Panc1 (cell line): ENCODE data around the gene RSAD2. TPM values are rescaled to one million over a fixed set of nuclear protein-coding genes. Genes with fewer than 3 reads are reported as not detected.

Experiments
- ATAC-seq: fragments of 200-7000 bp; cut with Tn5 transposase; 2 replicates; pipeline ENCODE4 v1.9.1; 2020; ENCODE audit warnings: mild to moderate bottlenecking, moderate library complexity
- BruUV-seq: library from RNA; stranded (reverse); fragments of 400-500 nt; replicated peaks from 2 replicates; lab custom pipeline; 2021; lab: Mats Ljungman, UMichigan
- CTCF ChIA-PET: fragments of 300-600 bp; sonication (Branson Sonifier 250); formaldehyde crosslinking; loops from one replicate; lab custom pipeline; 2022; ENCODE audit warnings: antibody characterized with exemption; lab: Charles Lee
- POLR2A ChIA-PET: fragments of 300-600 bp; sonication (Branson Sonifier 250); formaldehyde crosslinking; loops from one replicate; lab custom pipeline; 2022; ENCODE audit warnings: antibody characterized with exemption; lab: Charles Lee
- DNase-seq: peaks from one replicate; pipeline ENCODE4 v3.0.0-alpha.2; 2010; ENCODE audit warnings: low read depth, low spot score
- H3K27ac ChIP-seq: 2 replicates; pipeline ENCODE4 v1.5.1; 2011; ENCODE audit warnings: mild to moderate bottlenecking, low read length, inconsistent platforms
- H3K27me3 ChIP-seq: fragments of 200-500 bp; sonication (Bioruptor generic); 2 replicates; pipeline ENCODE4 v1.6.0; 2014; ENCODE audit warnings: low read length, inconsistent platforms; ENCODE audit not compliant: control insufficient read depth, insufficient read depth
- H3K36me3 ChIP-seq: fragments of 200-500 bp; sonication (Bioruptor generic); 2 replicates; pipeline ENCODE4 v1.5.1; 2014; ENCODE audit warnings: inconsistent platforms, mild to moderate bottlenecking, low read length, moderate library complexity; ENCODE audit not compliant: control insufficient read depth, insufficient read depth
- H3K4me1 ChIP-seq: 2 replicates; pipeline ENCODE4 v1.5.1; 2011; ENCODE audit warnings: inconsistent platforms, mild to moderate bottlenecking, low read length, moderate library complexity; ENCODE audit not compliant: control insufficient read depth, insufficient read depth
- H3K4me3 ChIP-seq, 2 experiments: 2 replicates each; pipeline ENCODE4 v1.5.1; 2011 to 2012; ENCODE audit warnings: low read depth in 2 of 2, low read length in 2 of 2, mild to moderate bottlenecking in 2 of 2, inconsistent platforms in 1 of 2, moderate library complexity in 1 of 2
- H3K9me3 ChIP-seq: fragments of 200-500 bp; sonication (Bioruptor generic); 2 replicates; pipeline ENCODE4 v1.5.1; 2014; ENCODE audit warnings: low read depth, mild to moderate bottlenecking, inconsistent platforms, low read length, moderate library complexity; ENCODE audit not compliant: control insufficient read depth, insufficient read depth
- POLR2AphosphoS5 ChIP-seq: IDR thresholded peaks from 2 replicates; pipeline ENCODE4 v1.6.1; 2012; ENCODE audit warnings: mild to moderate bottlenecking, low read depth, low read length, moderate library complexity
- SIN3A ChIP-seq: IDR thresholded peaks from 2 replicates; pipeline ENCODE4 v1.6.1; 2012; ENCODE audit warnings: low read depth, mild to moderate bottlenecking, low read length, moderate library complexity, borderline replicate concordance; ENCODE audit not compliant: insufficient read depth
- TCF7L2 ChIP-seq: IDR thresholded peaks from 2 replicates; pipeline ENCODE4 v1.6.1; 2011; ENCODE audit warnings: mild to moderate bottlenecking, low read depth, low read length, inconsistent platforms
- in situ Hi-C: cut with HindIII; loops from 2 replicates; pipeline ENCODE4 v1.10.0; 2016; ENCODE audit warnings: low sequenced_read_pairs, low pct_unique_long_range_greater_than_20kb
- intact Hi-C: fragments of 100-400 bp; cut with micrococcal nuclease; formaldehyde crosslinking; loops from one replicate; pipeline ENCODE4 v1.10.0; 2022; ENCODE audit not compliant: unreplicated experiment
- total RNA-seq: library from RNA; stranded (reverse); gene quantifications from one replicate; pipeline ENCODE4 v1.2.1, GENCODE V29; 2021; ENCODE audit not compliant: unreplicated experiment
- TF ChIP-seq, protein P1 (sequence below), 2 experiments: IDR thresholded peaks; 2 replicates each; pipeline ENCODE4 v1.6.1; 2011 to 2012; ENCODE audit warnings: low read depth in 2 of 2, control low read depth in 1 of 2, low read length in 1 of 2, mild to moderate bottlenecking in 1 of 2, moderate library complexity in 1 of 2; ENCODE audit not compliant: insufficient read depth in 1 of 2
- TF ChIP-seq, protein P2 (sequence below): fragments of 450-650 bp; IDR thresholded peaks from 2 replicates; pipeline ENCODE4 v1.5.1; 2017; ENCODE audit warnings: mild to moderate bottlenecking

The RSAD2 gene
- total RNA-seq, 1 experiment from 2014 or later = 0.44 TPM

DNA sequence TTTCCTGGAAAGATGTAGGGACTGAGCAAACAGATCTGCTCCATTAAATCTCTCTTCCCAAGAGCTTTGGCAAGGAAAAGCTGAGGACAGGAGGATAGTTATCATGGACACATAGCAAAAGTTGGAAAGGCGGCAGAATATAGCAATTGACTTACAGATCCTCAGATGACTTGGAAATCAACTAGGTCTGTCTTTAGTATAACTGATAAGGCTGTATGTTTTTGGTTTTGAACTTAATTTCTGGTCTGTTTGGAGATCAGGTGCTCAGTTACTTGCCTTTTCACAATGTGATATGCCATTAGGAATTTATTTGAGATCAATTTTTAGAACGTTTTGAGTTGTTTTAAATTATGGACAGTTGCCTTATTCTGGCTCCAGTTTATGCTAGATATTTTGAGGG lies 8.0 kb downstream of the RSAD2 start:
- H3K4me3 ChIP-seq = no peak overlapping the region
- TF ChIP-seq TCF7L2 (no peak), SIN3A (no peak), POLR2AphosphoS5 (no peak)
- TF ChIP-seq, protein P1, sequence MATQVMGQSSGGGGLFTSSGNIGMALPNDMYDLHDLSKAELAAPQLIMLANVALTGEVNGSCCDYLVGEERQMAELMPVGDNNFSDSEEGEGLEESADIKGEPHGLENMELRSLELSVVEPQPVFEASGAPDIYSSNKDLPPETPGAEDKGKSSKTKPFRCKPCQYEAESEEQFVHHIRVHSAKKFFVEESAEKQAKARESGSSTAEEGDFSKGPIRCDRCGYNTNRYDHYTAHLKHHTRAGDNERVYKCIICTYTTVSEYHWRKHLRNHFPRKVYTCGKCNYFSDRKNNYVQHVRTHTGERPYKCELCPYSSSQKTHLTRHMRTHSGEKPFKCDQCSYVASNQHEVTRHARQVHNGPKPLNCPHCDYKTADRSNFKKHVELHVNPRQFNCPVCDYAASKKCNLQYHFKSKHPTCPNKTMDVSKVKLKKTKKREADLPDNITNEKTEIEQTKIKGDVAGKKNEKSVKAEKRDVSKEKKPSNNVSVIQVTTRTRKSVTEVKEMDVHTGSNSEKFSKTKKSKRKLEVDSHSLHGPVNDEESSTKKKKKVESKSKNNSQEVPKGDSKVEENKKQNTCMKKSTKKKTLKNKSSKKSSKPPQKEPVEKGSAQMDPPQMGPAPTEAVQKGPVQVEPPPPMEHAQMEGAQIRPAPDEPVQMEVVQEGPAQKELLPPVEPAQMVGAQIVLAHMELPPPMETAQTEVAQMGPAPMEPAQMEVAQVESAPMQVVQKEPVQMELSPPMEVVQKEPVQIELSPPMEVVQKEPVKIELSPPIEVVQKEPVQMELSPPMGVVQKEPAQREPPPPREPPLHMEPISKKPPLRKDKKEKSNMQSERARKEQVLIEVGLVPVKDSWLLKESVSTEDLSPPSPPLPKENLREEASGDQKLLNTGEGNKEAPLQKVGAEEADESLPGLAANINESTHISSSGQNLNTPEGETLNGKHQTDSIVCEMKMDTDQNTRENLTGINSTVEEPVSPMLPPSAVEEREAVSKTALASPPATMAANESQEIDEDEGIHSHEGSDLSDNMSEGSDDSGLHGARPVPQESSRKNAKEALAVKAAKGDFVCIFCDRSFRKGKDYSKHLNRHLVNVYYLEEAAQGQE (IDR thresholded peaks at IDR 0.05; ENCODE audit: insufficient read depth in 1 of 2, low read depth in 2 of 2, low read length in 1 of 2) = no peak
- TF ChIP-seq, protein P2, sequence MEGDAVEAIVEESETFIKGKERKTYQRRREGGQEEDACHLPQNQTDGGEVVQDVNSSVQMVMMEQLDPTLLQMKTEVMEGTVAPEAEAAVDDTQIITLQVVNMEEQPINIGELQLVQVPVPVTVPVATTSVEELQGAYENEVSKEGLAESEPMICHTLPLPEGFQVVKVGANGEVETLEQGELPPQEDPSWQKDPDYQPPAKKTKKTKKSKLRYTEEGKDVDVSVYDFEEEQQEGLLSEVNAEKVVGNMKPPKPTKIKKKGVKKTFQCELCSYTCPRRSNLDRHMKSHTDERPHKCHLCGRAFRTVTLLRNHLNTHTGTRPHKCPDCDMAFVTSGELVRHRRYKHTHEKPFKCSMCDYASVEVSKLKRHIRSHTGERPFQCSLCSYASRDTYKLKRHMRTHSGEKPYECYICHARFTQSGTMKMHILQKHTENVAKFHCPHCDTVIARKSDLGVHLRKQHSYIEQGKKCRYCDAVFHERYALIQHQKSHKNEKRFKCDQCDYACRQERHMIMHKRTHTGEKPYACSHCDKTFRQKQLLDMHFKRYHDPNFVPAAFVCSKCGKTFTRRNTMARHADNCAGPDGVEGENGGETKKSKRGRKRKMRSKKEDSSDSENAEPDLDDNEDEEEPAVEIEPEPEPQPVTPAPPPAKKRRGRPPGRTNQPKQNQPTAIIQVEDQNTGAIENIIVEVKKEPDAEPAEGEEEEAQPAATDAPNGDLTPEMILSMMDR = no peak
- no peaks in the 10 kb centered on the region for H3K36me3 ChIP-seq
- H3K4me1 ChIP-seq = no peaks in the 10 kb centered on the region
- in situ Hi-C loops (no loop called here), intact Hi-C loops (no loop called here)
- CTCF ChIA-PET = no interaction called here
- no peak for DNase-seq
- POLR2A ChIA-PET = no interaction called here
- no TSS peak for BruUV-seq
- no peaks in the 10 kb centered on the region for H3K9me3 ChIP-seq
- H3K27ac ChIP-seq = no peak overlapping the region
- H3K27me3 ChIP-seq = no peaks in the 10 kb centered on the region
- no peak for ATAC-seq

DNA sequence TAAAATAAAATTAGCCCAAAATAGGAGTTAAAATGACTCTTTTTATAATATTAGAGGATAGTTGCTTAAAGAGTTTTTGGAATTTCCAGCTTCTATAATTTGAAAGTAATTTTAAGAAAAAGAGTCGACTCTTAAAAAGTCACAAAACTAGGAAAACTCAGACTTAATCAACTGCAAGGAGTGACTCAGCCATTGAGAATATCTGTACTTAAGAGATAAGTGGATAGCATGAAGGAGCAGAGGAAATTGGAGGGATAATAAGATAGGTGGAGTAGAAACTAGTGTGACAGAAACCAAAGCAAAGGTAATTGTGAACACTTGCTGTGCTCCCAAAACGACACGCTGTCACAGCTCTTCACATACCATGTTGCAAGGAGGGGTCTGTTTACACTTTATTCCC lies 8.4 kb downstream of the RSAD2 start:
- ChIA-PET CTCF (no interaction called here), POLR2A (no interaction called here)
- ATAC-seq (no peak), DNase-seq (no peak)
- intact Hi-C loops (no loop called here), in situ Hi-C loops (no loop called here)
- Histone ChIP-seq H3K4me3 (no peak overlapping the region), H3K36me3 (no peaks in the 10 kb centered on the region), H3K4me1 (no peaks in the 10 kb centered on the region), H3K9me3 (no peaks in the 10 kb centered on the region), H3K27me3 (no peaks in the 10 kb centered on the region), H3K27ac (no peak overlapping the region)
- BruUV-seq = no TSS peak
- no peak for TF ChIP-seq TCF7L2
- TF ChIP-seq, protein P2 = no peak
- TF ChIP-seq SIN3A = no peak
